GM21737 (cell line): Measurements from ENCODE around the gene C19orf73.
"Not testable (repeated sequence)": the region's sequence is repeated elsewhere in the genome, so short reads cannot be mapped to it uniquely, and the experiment has no call there.

Source experiments
- ATAC-seq: cut with Tn5 transposase; IDR thresholded peaks from one replicate; pipeline ENCODE4 v1.9.1; 2021; ENCODE audit warnings: mild to moderate bottlenecking, moderate library complexity; ENCODE audit not compliant: unreplicated experiment

Gene C19orf73

GRCh38 chr19:49148784-49149651 is 30.1 kb upstream of the C19orf73 start:
- no peak for ATAC-seq

DNA sequence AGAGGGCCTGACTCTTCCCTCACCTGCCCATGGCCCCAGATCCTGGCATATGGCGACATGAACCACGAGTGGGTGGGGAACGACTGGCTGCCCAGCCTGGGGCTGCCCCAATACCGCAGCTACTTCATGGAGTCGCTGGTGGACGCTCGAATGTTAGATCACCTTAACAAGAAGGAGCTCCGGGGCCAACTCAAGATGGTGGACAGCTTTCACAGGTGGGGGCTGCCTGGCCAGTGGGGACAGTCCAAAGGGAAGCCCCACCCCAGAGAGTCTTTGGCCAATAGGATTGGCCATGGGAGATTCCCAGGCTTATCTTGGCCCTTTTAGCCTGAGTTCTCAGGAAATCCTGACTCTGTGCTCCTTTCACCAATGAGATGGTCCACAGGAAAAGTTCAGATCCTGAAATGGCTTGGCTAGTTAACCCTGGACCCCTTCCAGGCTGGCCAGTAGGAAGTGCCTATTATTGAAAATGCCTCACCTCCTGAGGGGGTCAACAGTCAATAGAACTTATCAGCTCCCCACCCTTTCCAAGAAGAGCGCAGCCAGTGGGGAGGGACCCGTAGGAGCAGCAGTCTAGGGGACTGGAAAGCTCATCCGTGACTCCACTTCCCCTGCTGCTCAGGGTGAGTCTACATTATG is 29.2 kb upstream of the C19orf73 start:
- no peak for ATAC-seq

GRCh38 chr19:49146408-49146770 is 27.4 kb upstream of the C19orf73 start:
- ATAC-seq, result not testable (repeated sequence)

GRCh38 chr19:49145573-49146407 is 26.8 kb upstream of the C19orf73 start:
- no peak for ATAC-seq

DNA sequence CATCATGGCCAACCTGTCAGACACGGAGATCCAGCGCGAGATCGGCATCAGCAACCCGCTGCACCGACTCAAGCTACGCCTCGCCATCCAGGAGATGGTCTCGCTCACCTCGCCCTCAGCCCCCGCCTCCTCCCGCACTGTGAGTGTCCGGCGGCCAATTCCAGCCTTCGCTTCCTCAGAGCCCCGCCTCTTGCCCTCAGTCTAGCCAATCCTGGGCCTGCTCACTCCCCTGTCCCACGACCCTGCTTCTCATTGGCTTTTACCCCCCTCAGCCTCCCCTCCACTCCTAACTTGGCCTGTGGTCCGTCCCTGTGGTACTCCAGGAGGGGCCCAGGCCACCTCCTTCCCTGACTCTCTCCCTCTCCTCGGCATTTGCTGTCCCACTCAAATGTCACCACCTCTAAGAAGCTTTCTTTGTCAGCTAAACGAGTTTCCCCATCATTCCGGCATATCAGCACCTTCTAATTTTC is 24.0 kb upstream of the C19orf73 start:
- ATAC-seq, result no peak

DNA sequence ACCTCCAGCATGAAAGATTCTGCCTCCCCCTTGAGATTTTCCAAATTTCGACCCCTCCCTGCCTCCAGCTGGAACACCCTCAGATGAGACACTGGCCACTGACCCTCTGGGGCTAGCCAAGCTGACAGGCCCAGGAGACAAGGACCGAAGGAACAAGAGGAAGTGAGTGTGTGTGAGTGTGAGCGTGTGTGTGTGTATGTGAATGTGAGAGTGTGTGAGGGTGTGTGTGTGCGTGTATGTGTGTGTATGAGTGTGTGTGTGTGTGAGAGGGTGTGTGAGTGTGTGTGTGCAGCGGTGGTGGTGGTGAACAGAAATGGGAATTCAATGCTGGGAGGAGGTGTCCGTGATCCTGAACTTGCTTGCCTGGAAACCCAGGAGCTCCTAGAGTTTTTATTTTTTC is 22.4 kb upstream of the C19orf73 start:
- ATAC-seq, result no peak

DNA sequence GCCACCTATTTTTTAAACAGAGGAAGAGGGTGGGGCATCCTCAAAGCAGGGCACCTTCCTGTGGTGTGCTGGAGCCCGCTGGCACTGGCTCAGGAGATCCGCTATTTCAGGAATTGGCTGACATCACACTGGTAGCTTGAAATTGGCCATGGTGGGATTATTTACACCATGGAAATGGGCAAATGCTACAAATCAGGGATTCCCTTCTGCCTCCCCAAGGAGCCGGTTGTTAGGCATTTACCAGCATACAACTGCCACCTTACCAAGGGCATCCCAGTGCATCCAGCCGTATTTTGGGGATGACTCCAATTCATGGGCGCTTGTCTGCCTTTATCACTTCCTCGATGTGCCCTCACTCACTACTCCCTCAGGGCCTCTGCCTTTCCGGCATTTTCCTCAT is 22.0 kb upstream of the C19orf73 start:
- no peak for ATAC-seq

DNA sequence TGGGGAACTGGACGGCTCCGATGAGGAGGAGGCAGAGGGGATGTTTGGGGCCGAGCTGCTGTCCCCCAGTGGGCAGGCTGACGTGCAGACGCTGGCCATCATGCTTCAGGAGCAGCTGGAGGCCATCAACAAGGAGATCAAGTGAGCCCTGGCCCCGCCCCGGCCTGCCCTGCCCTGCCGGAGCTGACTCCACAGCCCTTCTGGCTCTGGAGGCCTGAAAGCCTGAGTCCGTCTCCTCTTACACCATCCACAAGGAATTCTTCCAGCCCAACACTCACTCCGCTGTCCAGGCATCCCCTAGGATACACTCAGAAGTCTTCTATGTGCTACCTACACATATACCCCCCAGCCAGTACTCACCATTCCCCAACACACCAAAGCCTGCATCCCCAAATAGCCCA is 17.8 kb upstream of the C19orf73 start:
- ATAC-seq, result no peak

DNA sequence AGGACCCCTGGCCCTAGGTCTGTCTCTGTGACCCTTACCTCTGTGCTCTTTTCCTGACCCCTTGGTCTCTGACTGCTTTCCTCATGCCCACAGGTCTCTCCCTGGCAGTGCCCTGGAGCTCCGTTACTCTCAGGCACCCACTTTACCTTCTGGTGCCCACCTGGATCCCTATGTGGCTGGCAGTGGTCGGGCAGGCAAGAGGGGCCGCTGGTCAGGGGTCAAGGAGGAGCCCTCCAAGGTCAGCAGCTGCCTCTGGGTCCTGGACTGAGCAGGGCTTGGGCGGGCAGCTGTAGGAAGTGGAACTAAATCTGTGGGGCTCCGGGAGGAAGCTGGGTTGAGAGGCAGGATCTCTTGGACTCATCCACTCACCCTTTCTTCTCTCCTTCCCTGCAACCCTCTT is 16.7 kb upstream of the C19orf73 start:
- no peak for ATAC-seq

DNA sequence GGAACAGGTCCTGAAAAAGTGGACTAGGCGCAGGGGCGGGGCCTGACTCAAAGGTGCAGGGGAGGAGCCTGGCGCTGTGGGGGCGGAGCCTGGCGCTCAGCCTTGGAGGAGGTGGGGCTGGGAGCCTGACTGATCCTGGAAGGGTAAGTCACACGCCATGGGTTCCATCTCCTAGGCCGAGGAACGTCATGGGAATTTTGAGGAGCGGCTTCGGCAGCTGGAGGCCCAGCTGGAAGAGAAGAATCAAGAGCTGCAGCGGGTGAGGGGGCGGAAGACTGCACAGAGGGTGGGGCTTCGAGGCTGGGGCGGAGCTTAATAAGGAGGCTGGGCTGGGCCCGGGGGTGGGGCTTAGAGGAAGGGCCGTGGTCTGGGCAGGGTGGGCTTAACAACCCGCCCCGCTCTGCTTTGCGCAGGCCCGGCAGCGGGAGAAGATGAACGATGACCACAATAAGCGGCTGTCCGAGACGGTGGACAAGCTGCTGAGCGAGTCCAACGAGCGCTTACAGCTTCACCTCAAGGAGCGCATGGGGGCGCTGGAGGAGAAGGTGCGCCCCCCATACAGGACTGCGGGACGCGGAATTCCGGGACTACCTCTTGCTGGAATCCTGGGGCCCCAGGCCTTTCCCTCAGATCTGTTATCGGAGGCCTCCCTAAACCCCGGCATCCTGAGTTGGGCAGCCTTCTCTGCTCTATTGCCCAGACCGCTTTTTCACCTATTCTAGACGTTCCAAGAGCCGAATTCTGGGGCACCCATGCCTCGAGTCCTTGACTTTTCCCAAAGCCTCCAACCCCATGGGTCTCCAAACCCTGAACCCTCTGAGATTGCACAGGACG is 14.9 kb upstream of the C19orf73 start:
- ATAC-seq, result no peak

DNA sequence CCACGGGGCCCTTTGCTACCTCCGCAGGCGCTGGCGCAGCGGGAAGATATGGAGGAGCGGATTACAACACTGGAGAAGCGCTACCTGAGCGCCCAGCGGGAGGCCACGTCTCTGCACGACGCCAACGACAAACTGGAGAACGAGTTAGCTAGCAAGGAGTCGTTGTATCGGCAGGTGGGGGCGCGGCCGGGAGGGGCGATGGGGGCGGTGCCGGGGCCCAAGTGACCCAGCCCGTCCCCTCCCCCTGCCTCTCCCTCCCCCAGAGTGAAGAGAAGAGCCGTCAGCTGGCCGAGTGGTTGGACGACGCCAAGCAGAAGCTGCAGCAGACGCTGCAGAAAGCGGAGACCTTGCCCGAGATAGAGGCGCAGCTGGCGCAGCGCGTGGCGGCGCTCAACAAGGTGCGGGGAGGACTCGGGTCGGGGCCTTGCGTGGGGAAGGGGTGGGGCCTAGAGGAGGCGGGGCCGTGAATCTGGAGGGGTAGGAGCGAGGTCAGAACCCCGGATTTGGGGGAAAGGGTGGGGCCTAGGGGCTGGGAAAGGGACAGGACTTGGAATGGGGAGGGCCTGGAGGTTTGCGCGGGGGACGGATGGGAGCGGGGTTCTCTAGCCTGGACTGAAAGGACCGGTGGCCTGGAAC is 14.1 kb upstream of the C19orf73 start:
- no peak for ATAC-seq

- no peak for ATAC-seq
Observed at GRCh38 chr19:49130325-49130724, 11.4 kb upstream of the C19orf73 start.

- no peak for ATAC-seq
Observed at GRCh38 chr19:49129238-49129583, 10.3 kb upstream of the C19orf73 start.

DNA sequence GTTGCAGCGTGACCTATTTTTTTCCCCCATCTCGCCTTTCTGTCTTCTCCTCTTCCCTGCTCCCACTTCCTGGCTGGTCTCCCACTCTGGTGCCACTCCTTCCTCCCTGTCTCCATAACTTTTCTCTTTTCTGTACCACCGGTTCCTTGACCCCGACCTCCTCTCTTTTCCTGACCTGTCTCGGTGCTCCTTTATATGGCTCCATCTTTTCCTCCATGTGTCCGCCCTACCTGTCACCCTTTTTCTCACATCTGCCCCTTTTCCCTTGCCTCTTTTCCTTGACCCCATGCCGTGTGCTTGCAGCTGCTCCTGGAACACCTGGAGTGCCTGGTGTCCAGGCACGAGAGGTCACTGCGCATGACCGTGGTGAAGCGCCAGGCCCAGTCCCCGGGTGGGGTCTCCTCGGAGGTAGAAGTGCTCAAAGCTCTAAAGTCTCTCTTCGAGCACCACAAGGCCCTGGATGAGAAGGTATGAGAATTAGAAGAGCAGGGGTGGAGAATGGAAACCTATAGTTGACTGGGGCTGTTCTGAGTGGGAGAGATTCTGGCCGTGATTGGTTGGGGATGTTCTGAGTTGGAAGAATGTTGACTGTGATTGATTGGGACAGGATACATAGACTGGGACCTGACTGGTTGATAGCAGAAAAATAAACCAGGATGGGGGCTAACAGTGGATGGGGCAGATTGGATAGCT is 9.7 kb upstream of the C19orf73 start:
- no peak for ATAC-seq

GRCh38 chr19:49127674-49128544 is 9.0 kb upstream of the C19orf73 start:
- ATAC-seq, result peak; percentile 85

- not testable (repeated sequence) for ATAC-seq
Observed at GRCh38 chr19:49127225-49127624, 8.3 kb upstream of the C19orf73 start.

GRCh38 chr19:49126575-49126974 is 7.6 kb upstream of the C19orf73 start:
- ATAC-seq, result no peak

- no peak for ATAC-seq
Observed at GRCh38 chr19:49125025-49125731, 6.2 kb upstream of the C19orf73 start.
